Calu3 (cell line): ENCODE data around the gene MAJIN. TPM values are rescaled to one million over a fixed set of nuclear protein-coding genes. Genes with fewer than 3 reads are reported as not detected.

Experiments used
- BruUV-seq: library from RNA; stranded (reverse); fragments of 400-500 nt; replicated peaks from 2 replicates; lab custom pipeline; 2021; lab: Mats Ljungman, UMichigan
- CTCF ChIA-PET: fragments of 300-600 bp; sonication (Branson Sonifier 250); formaldehyde crosslinking; loops from one replicate; lab custom pipeline; 2022; ENCODE audit warnings: antibody characterized with exemption; lab: Charles Lee
- DNase-seq: peaks from one replicate; pipeline ENCODE4 v3.0.0; 2022
- H3K27ac Mint-ChIP-seq: one replicate; pipeline ENCODE4 v1.8.0; 2022; ENCODE audit warnings: mixed read lengths; ENCODE audit not compliant: unreplicated experiment
- H3K27me3 Mint-ChIP-seq: one replicate; pipeline ENCODE4 v1.8.0; 2022; ENCODE audit warnings: mixed read lengths; ENCODE audit not compliant: unreplicated experiment
- H3K36me3 Mint-ChIP-seq: one replicate; pipeline ENCODE4 v1.8.0; 2022; ENCODE audit warnings: mild to moderate bottlenecking, moderate library complexity, mixed read lengths; ENCODE audit not compliant: insufficient read depth, unreplicated experiment
- H3K4me1 Mint-ChIP-seq: one replicate; pipeline ENCODE4 v1.8.0; 2022; ENCODE audit warnings: mild to moderate bottlenecking, low read depth, mixed read lengths; ENCODE audit not compliant: unreplicated experiment
- H3K4me3 Mint-ChIP-seq: one replicate; pipeline ENCODE4 v1.8.0; 2022; ENCODE audit warnings: mild to moderate bottlenecking, low read depth, moderate library complexity, mixed read lengths; ENCODE audit not compliant: unreplicated experiment
- H3K9me3 Mint-ChIP-seq: one replicate; pipeline ENCODE4 v1.8.0; 2022; ENCODE audit warnings: low read depth, mixed read lengths; ENCODE audit not compliant: unreplicated experiment
- CTCF ChIP-seq: fragments of 200-600 bp; IDR thresholded peaks from one replicate; pipeline ENCODE4 v1.8.0; 2022; ENCODE audit warnings: antibody characterized with exemption; ENCODE audit not compliant: unreplicated experiment
- intact Hi-C: fragments of 100-400 bp; cut with micrococcal nuclease; formaldehyde crosslinking; loops from one replicate; pipeline ENCODE4 v1.10.0; 2022; ENCODE audit not compliant: unreplicated experiment
- total RNA-seq: library from RNA; stranded (reverse); gene quantifications from 2 replicates; pipeline ENCODE4 v1.2.3, GENCODE V29; 2022

The MAJIN gene
- total RNA-seq, 1 experiment from 2014 or later, result not detected

- Mint-ChIP-seq H3K27ac (no peak overlapping the region), H3K4me3 (no peak overlapping the region), H3K27me3 (no peaks in the 10 kb centered on the region), H3K36me3 (peaks cover 59% of the 10 kb centered on the region), H3K4me1 (no peaks in the 10 kb centered on the region), H3K9me3 (no peaks in the 10 kb centered on the region)
- no peak for TF ChIP-seq CTCF
- CTCF ChIA-PET, result no interaction called here
- DNase-seq, result no peak
- intact Hi-C loops, result no loop called here
- BruUV-seq, result no TSS peak
These were observed 60.8 kb downstream of the MAJIN start for GRCh38 chr11:64911142-64911541.

DNA sequence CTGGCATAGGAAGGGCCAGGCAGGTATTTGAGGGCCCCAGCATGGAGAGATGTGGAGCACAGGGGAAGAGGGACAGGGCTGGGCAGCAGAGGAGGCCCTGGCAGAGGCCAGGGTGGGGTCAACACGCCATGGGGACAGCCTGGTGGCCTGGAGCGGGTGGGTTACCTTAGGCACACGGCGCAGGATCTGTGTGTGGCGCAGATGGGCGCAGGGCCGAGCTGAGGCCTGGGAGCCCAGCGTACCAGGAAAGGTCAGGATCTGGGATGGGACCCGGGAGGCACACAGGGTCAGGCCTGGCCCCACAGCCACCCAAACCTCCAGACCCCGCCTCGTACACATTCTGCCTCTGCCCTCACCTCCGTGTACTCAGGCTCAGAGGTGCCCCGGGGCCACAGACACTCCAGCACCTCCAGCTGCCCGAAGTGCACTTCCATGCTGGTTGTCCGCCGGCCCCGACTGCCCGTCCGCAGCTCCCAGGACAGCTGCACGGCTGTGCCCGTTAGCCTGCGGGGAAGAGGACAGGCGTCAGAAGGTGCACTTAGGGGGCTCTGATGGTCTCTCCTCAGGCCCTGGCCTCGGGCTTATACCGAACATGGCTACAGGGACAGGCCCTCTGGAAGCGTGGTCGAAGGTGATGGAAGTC, 61.3 kb downstream of the MAJIN start:
- CTCF ChIA-PET, result no interaction called here
- no peak overlapping the region for H3K27ac Mint-ChIP-seq
- TF ChIP-seq CTCF, result no peak
- H3K9me3 Mint-ChIP-seq, result no peaks in the 10 kb centered on the region
- peaks cover 58% of the 10 kb centered on the region for H3K36me3 Mint-ChIP-seq
- no peaks in the 10 kb centered on the region for H3K4me1 Mint-ChIP-seq
- H3K4me3 Mint-ChIP-seq, result no peak overlapping the region
- no peak for DNase-seq
- BruUV-seq, result no TSS peak
- no peaks in the 10 kb centered on the region for H3K27me3 Mint-ChIP-seq
- intact Hi-C loops, result no loop called here

DNA sequence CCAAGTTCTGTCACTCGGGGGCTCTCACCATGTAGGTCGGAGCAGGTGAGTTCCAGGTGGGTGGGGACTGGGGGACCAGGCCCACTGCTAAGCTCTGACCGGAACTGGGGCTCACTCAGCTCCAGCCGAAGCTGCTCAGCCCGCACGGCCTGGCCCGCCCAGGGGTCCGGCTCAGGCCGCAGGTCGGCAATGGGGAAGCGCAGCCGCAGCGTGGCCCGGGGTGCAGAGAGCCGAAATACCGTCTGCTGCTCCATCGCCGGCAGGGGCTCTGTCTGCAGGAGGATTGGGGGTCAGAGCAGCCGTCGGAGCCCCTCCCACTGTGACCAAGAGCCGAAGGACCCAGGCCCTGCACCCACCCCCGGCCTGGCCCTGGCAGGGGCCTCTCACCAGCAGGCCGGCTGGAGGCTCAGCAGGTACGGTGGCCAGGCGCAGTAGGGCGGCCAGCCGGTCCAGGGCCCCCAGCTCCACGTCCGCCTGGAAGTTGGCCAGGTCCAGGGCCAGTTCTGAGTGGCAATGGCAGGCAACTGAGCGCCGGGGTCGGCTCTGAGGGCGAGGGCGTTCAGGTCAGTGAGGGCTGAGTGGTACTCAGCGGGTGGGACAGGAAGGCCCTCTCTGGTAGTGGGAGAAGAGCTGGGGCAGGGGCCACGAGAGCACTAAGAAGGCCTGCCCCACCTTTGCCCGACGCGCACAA, 62.1 kb downstream of the MAJIN start:
- H3K9me3 Mint-ChIP-seq, result no peaks in the 10 kb centered on the region
- H3K4me3 Mint-ChIP-seq, result no peak overlapping the region
- H3K36me3 Mint-ChIP-seq, result peaks cover 58% of the 10 kb centered on the region
- no peak for DNase-seq
- no peaks in the 10 kb centered on the region for H3K27me3 Mint-ChIP-seq
- no peaks in the 10 kb centered on the region for H3K4me1 Mint-ChIP-seq
- intact Hi-C loops, result no loop called here
- BruUV-seq, result no TSS peak
- no peak overlapping the region for H3K27ac Mint-ChIP-seq
- CTCF ChIA-PET, result no interaction called here
- TF ChIP-seq CTCF, result no peak

DNA sequence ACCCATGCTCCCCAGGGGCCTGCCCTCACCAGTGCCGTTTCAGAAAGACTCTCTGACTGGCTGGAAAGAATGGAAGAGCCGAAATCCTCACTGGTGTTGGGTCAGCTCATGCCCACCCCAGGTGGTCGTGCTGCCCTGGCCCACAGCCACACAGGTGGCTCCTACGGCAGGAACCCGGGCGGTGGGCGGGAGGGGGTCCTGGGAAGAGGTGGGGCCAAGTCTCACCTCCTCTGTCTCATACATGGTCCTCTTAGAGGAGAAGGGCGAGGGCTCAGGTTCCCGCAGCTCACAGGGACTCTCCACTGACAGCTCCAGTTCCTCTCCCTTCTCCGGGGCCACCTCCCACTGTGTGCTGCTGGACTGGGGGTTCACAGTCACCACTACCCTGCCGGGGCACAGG, 63.1 kb downstream of the MAJIN start:
- no peak for DNase-seq
- Mint-ChIP-seq H3K9me3 (no peaks in the 10 kb centered on the region), H3K27ac (no peak overlapping the region), H3K4me3 (no peak overlapping the region), H3K36me3 (peaks cover 56% of the 10 kb centered on the region), H3K4me1 (no peaks in the 10 kb centered on the region), H3K27me3 (no peaks in the 10 kb centered on the region)
- BruUV-seq, result no TSS peak
- TF ChIP-seq CTCF, result no peak
- intact Hi-C loops, result no loop called here
- CTCF ChIA-PET, result no interaction called here
